Measurements from ENCODE around the gene ZNF805.

- TF ChIP-seq, protein P1, sequence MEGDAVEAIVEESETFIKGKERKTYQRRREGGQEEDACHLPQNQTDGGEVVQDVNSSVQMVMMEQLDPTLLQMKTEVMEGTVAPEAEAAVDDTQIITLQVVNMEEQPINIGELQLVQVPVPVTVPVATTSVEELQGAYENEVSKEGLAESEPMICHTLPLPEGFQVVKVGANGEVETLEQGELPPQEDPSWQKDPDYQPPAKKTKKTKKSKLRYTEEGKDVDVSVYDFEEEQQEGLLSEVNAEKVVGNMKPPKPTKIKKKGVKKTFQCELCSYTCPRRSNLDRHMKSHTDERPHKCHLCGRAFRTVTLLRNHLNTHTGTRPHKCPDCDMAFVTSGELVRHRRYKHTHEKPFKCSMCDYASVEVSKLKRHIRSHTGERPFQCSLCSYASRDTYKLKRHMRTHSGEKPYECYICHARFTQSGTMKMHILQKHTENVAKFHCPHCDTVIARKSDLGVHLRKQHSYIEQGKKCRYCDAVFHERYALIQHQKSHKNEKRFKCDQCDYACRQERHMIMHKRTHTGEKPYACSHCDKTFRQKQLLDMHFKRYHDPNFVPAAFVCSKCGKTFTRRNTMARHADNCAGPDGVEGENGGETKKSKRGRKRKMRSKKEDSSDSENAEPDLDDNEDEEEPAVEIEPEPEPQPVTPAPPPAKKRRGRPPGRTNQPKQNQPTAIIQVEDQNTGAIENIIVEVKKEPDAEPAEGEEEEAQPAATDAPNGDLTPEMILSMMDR (IDR thresholded peaks at IDR 0.05) = no peak
- TF ChIP-seq POLR2AphosphoS5 (IDR thresholded peaks at IDR 0.05) (no peak), EP300 (IDR thresholded peaks at IDR 0.05) (no peak), POLR2A (IDR thresholded peaks at IDR 0.05) (no peak)
Measured at GRCh38 chr19:57192077-57192420, 48.4 kb upstream of the ZNF805 start.

Measured in gastroesophageal sphincter (tissue), 3 donors.